HG02981 (cell line): ENCODE measurements around the gene NOL3.

Source experiments
- ATAC-seq: cut with Tn5 transposase; IDR thresholded peaks from one replicate; pipeline ENCODE4 v1.9.1; 2021; ENCODE audit warnings: mild to moderate bottlenecking, moderate library complexity; ENCODE audit not compliant: unreplicated experiment

Gene NOL3

DNA sequence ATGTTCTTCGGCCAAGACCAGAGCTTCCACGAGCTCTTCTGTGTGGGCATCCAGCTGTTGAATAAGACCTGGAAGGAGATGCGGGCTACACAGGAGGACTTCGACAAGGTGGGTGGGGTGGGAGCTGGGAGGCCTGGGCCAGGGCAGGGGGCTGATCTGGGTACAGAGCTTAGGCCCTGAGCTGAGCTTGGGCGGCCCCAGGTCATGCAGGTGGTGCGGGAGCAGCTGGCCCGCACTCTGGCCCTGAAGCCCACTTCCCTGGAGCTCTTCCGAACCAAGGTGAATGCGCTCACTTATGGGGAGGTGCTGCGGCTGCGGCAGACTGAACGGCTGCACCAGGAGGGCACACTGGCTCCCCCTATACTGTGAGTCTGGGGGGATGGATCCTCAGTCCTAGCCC is 32.1 kb downstream of the NOL3 start:
- ATAC-seq, result no peak

DNA sequence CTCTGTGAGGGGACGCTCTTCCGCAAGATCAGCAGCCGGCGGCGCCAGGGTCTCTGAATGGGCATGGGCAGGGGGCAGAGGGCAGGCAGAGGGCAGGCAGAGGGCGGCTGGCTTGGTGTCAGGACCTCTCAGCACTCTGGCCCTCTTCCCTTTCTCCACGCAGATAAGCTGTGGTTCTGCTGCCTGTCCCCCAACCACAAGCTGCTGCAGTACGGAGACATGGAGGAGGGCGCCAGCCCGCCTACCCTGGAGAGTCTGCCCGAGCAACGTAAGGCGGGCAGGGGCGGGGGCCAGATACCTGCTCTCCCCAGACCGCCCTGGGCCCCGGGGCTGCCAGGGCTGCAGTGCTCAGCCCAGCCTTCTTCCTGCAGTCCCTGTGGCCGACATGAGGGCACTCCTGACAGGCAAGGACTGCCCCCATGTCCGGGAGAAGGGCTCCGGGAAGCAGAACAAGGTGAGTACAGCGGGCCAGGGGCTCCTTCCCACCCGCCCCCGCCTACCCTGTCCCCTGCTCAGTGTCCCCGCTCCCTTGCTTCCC is 32.7 kb downstream of the NOL3 start:
- ATAC-seq, result no peak

DNA sequence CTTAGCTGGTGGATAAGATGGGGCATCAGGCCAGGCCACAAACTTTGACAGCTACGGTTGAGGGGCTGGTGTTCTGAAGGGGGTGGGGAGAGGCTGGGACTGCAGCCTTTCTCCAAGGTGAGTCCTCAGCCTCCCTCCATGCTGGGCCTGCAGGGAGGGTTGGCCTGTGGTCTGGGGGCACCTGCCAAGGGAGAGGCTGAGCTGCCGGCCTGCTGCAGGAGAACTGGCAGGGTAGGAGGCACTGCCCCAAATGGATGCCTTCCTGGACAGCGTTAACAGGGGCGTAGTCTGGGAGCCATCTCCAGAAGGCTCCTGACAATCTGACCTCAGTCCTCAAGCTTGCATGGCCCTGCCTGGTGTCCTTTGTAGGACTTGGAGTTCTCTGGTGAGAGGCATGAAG is 33.7 kb downstream of the NOL3 start:
- ATAC-seq, result no peak

DNA sequence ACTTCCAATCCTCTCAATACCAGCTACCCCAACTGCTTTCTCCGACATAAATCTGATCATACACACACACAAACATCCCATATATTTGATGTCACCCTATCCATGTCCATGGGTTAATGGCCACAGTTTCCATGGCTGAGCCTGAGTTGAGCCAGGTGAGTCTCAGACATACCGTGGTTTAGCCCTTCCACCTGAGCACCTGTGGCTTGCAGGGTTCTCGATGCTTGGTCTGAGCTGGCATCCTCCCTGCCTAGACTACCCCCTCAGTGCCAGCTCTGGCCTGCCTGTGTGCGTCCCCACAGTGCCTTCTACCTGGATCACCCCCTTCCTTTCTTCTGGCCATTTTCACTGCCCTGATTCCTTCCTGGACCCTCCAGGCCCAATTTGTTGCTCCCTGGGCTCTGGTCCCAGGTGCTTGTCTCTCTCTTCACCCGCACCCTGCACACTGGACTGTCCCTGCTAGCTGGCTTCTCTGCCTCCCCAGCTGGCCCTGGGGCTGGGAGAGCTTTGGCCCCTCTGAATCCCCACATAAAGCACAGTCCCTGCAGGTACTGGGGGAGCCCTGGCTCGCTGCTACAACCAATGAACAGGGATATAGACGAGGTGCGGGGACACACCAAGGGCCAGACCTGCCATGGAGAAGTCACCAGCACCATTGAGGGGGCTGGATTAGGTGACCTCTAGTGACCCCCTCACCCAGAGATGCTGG is 35.9 kb downstream of the NOL3 start:
- ATAC-seq, result no peak

DNA sequence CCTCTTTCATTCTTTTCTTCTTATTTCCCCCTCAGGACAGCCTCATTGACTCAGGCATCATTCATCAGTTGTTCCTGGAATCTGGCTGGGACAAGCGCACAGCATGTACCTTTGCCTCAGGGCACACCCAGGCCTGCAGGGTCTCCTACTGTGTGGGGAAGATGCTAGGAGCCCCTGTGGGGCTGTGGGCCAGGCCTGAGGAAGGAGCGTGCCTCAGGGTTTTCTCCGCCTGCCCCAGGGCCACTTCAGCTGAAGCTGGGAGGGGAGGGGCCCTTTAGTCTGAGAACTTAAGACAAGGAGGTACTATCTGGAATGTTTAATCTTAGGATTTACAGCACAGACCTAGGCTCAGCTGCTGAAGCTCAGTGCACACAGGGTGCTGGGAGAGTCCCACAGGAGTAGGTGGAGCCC is 36.5 kb downstream of the NOL3 start:
- ATAC-seq, result no peak

DNA sequence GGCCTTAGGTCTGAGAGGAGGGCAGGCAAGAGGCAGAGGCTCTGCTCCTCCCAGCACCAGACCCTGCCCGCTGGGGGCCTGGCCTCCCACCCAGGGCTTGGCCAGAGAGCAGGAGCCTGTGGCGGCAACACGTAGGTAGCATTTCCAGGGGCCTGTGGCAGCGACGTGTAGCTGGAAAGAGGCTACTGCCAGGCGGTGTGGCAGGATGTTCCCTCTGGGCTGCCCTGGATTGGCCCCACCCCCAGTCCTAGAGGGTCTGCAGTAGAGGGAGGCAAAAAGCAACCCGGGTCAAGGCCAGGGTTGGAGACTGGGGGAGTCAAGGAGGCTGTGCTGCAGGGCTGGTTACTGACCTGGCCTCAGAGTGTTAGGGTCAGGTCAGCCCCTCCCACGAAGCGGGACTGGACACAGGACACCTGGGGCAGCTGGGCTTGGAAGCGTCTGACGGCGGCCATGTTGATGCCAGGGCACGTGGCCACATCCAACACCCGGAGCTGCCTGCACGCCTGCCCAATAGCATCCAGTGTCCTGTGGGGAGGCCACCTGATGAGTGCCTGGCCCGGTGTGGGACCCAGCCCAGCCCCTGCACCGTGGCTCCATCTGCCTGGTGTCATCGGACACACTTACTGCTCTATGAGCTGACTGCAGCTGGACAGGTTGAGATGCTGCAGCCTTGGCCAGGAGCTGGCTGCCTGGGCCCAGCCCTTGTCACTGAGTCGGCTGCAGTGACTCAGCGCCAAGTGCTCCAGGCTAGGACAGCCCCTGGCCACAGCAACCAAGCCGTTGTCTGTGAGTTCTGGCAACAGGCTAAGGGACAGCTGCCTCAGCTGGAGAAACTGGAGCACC is 37.1 kb downstream of the NOL3 start:
- no peak for ATAC-seq

DNA sequence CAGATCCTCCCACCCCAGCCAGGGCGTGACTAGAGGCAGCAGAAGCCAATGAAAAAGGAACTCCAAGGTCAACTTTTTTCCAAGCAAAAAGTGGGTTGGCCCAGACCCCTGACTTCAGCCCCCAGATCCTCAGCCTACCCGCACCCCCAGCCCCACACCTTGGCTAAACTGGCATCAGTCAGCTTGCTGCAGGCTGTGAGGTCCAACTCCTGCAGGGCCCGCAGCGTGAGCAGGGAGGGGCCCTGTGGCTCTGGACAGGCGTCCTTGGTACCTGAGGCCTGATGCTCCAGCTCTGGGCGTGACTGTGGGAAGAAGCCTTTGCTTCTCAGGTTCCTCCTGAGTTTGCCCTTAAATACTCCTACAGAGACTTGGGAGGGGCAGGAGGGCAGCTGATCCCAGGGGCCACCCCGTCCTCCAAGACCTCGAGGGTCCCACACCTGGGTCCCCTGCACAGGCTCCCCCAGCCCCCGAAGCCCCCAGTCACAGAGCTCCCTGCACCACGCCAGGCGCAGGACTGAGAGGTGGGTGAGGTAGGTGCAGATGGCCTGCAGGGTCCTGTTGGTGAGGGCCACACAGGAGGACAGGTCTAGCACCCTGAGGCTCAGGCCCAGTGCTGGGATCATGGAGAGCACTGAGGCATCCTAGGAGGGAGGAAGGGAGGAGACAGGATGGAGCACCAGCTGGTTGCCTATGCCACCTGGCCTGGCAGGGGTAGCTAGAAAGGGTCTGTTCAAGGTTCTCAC is 38.0 kb downstream of the NOL3 start:
- no peak for ATAC-seq

DNA sequence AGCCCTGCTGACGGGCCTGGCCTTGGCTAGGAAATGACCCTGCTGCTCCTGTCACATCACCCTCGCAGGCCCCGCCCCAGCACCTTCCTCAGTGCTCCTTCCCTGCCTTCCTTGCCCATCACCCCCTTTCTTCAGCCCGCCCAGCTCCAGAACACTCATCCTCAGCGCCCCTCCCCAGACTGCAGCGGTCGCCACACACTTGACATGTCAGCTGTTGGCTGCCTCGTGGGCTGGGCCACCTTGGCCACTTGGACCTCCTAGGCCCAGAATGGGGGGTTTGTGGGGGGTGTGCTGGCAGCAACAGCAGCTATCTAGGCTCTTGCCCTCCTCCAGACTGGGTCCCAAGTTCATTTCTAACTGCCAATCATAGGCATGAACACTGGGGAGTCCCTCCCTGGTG is 39.2 kb downstream of the NOL3 start:
- no peak for ATAC-seq

DNA sequence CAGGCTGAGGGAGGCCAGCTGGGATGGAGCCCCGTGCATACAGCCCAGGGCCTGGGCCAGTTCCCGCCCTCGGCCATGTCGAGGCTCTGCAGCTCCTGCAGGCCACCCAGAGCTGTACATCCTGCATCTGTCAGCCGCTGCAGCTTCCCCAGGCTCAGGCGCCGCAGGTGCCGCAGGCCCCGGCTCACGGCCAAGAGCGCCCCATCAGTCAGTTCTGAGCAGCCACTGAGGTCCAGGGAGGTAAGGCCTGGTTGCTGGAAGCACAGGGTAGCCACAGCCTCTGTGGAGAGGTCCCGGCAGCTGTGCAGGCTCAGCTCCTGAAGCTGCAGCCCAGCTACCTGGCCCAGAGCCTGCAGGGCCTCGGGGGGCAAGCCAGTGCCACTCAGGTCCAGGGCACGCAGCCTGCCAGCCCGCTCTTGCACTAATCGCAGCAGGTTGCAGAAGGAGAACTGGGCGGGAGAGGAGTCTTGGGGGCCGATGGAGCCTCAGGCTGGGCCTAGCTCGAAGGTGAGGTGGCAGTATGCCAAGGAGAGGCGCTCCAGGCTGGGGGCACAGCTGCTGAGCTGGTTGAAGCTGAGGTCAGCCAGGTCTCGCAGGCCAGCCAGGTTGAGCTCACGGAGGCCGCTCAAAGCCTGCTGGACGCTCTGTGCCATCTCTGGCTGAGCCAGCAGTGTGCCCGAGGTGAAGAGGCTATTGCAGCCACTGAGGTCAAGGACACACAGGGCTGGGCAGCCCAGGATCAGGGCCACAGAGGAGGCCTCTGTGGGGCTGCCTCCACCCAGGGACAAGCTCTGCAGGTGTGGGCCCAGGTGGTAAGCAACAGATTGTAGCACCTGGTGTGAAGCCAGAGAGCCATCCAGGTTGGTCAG is 40.0 kb downstream of the NOL3 start:
- ATAC-seq, result no peak

DNA sequence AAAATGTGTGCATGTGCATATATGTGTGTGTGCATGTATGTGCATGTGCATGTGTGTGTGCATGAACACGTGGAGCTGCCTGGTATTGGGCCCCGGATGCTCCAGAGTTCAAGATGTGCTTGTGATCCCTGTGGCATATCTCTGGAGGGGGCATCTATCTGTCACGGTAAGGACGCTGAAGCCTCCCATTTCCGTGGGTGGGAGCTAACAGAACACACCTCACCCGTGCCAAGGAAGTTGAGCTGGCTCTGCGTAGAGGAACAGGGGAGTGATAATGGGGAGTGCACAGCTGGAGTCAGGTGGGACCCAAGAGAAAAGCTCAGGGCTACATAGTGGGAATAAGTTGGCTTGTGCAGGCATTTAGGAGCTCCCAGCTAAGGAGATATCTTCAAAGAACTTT is 41.3 kb downstream of the NOL3 start:
- no peak for ATAC-seq

DNA sequence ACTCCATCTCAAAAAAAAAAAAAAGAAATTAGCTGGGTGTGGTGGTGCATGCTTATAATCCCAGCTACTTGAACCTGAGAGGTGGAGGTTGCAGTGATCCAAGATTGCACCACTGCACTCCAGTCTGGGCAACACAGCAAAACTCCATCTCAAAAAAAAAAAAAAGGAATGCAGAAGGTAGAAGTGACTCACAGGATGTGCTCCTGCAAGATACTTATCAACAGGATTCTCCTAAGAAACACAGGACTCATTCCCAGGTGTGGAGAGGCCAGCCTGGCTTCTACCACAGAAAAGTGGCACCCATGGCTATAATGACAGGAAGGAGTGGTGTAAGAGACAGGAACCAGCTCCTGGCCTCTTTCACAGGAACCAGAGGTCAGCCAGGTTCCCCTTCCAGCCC is 42.4 kb downstream of the NOL3 start:
- ATAC-seq, result no peak

DNA sequence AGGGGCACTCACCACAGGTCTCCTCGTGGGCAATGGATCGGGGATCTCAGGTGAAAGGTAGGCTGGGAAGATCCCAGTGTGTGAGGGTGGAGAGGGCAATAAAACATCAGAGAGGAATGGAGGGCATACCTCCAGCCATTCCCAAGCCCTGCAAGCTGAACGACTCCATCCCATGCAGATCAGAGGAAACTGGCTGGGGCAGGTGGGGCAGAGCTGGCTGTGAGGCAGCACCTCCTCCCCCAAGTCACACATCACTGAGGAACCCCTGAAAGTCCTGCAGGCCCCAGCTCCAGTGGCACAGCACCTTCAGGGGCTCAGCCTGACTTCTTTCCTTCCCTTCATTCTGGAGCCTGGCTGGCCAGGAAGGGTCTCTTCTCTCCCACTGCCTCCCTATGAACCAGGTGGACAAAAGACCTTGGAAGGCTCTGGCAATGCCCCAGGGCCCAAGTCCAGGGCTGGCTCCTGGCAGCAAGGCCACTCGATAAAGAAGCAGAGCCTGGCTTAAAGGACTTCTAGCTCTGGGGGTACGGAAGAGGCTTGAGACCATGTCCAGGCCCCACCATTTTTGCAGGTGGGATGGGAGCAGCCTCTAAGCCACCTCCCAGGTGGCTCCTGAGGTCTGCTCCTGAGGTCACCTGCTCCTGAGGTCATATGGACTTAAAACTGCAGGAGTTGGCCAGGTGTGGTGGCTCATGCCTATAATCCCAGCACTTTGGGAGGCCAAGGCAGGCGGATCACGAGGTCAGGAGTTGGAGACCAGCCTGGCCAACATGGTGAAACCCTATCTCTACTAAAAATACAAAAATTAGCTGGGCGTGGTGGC is 43.1 kb downstream of the NOL3 start:
- ATAC-seq, result no peak

DNA sequence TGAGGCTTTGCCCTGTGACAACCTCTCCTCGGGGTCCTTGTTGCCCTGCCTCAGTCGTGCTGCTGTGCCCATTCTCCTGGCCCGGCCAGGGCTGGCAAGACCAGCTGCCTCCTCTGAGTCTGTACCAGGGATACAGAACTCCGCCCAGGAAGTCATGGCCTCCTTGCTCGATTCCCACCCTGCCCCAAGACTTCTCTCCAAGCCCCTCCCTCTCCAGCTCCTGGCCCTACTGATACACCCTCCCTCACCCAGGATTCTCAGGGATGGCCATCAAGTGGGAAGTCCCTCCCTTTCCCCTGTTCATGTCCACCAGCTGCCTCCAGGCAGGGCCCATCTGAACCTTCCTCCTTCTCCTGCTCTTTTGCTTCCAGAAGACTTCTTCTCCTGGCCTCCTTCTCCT is 45.4 kb downstream of the NOL3 start:
- ATAC-seq, result no peak

DNA sequence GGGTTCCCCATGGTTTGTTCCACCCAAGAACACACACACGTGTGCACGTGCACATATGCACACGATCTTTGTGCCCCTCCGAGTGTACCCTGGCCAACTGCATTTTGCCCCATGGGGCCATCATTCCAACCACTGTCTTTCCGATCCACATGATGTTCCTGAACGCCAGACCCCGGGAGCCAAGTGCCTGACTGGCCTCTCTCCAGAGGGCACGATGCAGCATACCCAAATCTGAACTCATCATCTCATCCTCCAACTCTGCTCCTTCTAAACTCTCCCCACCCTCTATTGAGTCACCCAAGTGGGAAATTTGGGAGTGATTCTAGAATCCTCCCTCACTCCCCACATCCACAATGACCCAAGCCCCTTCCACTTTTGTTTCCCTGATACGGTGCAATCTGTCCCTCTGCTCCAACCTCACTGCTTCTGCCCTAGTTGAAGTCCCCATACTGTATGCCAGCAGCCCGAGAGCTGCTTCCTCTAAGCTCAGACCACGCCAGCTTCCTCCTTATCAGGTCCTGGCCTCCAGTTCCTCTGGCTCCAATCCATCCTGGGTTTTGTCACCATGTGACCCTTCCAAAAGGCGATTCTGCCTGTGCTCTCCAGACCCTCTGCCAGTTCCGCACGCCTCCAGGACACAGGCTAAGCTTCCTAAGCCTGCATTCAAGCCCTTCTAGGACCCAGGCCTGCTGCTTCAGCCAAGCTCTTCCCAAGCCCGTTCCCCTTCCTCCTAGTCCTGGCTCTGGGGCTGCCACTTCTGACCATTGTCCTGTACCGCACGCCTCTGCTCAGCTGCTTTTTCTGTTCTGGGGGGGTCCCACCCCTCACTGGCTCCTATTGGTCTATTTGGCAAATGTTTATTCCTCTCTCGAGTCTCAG is 46.5 kb downstream of the NOL3 start:
- no peak for ATAC-seq

DNA sequence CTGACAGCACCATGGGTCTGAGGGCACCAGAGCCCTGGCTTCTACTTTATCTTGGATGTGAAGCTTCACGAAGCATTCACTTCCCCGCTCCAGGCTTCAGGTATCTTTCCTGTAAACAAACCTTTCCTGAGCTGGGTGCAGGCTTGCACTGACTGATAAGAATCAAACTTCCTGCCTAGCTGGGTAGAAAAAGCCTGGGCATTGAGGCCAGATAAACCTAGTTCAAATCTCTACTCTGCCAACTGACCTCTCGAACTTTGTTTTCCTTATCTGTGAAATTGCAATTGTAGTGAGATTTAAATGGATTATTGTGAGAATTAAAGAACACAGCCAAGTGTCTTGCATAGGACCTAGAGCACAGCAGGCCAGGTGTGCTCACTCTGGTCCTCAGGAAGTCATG is 53.7 kb downstream of the NOL3 start:
- ATAC-seq, result no peak
